GM21717 (cell line): ENCODE measurements around the gene KCNN1.
A peak's percentile ranks its signal among the peaks of the same experiment; 100 is the strongest.
"Not testable (repeated sequence)": the region's sequence is repeated elsewhere in the genome, so short reads cannot be mapped to it uniquely, and the experiment has no call there.

Source experiments
- ATAC-seq: cut with Tn5 transposase; IDR thresholded peaks from one replicate; pipeline ENCODE4 v1.9.1; 2021; ENCODE audit warnings: mild to moderate bottlenecking, moderate library complexity; ENCODE audit not compliant: unreplicated experiment

The KCNN1 gene

GRCh38 chr19:17966550-17967256 is at the start of gene KCNN1:
Gene KCNN1, plus strand, starts transcription at chr19:17967107. Its CDS starts 6,782 bp downstream, at chr19:17973889.
- ATAC-seq, result no peak

- not testable (repeated sequence) for ATAC-seq
Observed at GRCh38 chr19:17918151-17918550, 48.8 kb upstream of the KCNN1 start.

GRCh38 chr19:17919122-17919521 is 47.8 kb upstream of the KCNN1 start:
- ATAC-seq, result not testable (repeated sequence)

- ATAC-seq, result no peak
Observed at GRCh38 chr19:17920527-17920926, 46.4 kb upstream of the KCNN1 start.

GRCh38 chr19:17922138-17922537 is 44.8 kb upstream of the KCNN1 start:
- ATAC-seq, result no peak

GRCh38 chr19:17926044-17926443 is 40.9 kb upstream of the KCNN1 start:
- ATAC-seq, result no peak

- no peak for ATAC-seq
Observed at GRCh38 chr19:17929056-17929455, 37.9 kb upstream of the KCNN1 start.

- no peak for ATAC-seq
Observed at GRCh38 chr19:17931532-17932191, 35.2 kb upstream of the KCNN1 start.

- ATAC-seq, result peak; percentile 49
Observed at GRCh38 chr19:17932485-17933338, 34.2 kb upstream of the KCNN1 start, which contains the start of gene CCDC124. Gene CCDC124, plus strand, starts transcription at chr19:17933015. Its CDS starts 3,406 bp downstream, at chr19:17936421.

GRCh38 chr19:17933414-17934129 is 33.3 kb upstream of the KCNN1 start:
- no peak for ATAC-seq

GRCh38 chr19:17936379-17936778 is 30.5 kb upstream of the KCNN1 start:
- ATAC-seq, result no peak

GRCh38 chr19:17937371-17937900 is 29.5 kb upstream of the KCNN1 start:
- ATAC-seq, result no peak

- ATAC-seq, result no peak
Observed at GRCh38 chr19:17938092-17938845, 28.6 kb upstream of the KCNN1 start.

GRCh38 chr19:17942181-17942580 is 24.7 kb upstream of the KCNN1 start:
- ATAC-seq, result no peak

GRCh38 chr19:17942582-17943273 is 24.2 kb upstream of the KCNN1 start:
- no peak for ATAC-seq

- no peak for ATAC-seq
Observed at GRCh38 chr19:17943274-17944221, 23.4 kb upstream of the KCNN1 start.

GRCh38 chr19:17944301-17944700 is 22.6 kb upstream of the KCNN1 start:
- no peak for ATAC-seq
